GM21723 (cell line): ENCODE data around the gene TPK1.

Source experiments
- ATAC-seq: cut with Tn5 transposase; IDR thresholded peaks from one replicate; pipeline ENCODE4 v1.9.1; 2021; ENCODE audit warnings: mild to moderate bottlenecking, moderate library complexity; ENCODE audit not compliant: unreplicated experiment

The TPK1 gene

GRCh38 chr7:144835652-144836544 lies at the start of gene TPK1:
Gene TPK1 (minus strand): TSS chr7:144836053. CDS start chr7:144835602, 451 bp downstream.
- peak; percentile 86 for ATAC-seq

- ATAC-seq: no peak
These were observed 49.6 kb upstream of the TPK1 start for GRCh38 chr7:144885478-144885877.

GRCh38 chr7:144884896-144885295 lies 49.0 kb upstream of the TPK1 start:
- no peak for ATAC-seq

GRCh38 chr7:144873316-144873845 lies 37.5 kb upstream of the TPK1 start:
- no peak for ATAC-seq

DNA sequence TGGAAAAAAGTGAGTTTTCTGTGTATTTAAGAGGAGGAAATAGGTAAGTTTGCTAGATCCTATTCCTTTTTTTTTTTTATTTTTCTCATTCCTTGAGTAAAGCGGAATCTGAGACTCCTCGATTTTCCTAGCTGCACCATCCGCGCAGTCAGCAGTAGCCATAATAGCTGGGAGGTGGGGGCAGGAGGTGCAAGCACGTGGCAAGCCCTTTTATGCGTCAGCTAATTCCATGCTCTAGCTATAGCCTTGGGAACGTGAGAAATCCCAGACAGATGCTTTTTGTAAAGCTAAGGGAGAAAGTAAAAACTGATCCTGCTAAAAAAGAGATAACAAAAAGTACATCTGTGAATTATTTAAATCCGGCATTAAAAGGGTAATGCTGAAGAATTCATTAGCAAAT lies 33.2 kb upstream of the TPK1 start:
- no peak for ATAC-seq

DNA sequence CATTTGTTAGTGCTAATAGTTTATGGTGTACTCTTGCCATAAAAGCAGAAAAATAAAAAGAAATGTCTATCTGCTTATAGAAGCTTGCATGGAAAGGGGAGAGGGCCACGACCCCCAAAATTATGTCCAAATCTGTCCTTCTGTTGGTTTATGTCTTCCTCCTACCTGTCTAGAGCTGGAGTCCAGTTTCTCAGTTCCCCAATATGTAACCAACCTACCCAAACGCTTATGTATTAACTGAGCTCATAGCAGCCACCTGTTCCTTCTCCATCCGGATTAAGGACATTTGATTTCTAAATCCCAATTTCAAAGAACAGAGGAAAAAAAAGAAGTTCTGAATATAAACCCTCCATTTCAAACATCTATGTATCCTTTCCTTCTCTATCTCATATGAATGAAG lies 30.3 kb upstream of the TPK1 start:
- no peak for ATAC-seq

DNA sequence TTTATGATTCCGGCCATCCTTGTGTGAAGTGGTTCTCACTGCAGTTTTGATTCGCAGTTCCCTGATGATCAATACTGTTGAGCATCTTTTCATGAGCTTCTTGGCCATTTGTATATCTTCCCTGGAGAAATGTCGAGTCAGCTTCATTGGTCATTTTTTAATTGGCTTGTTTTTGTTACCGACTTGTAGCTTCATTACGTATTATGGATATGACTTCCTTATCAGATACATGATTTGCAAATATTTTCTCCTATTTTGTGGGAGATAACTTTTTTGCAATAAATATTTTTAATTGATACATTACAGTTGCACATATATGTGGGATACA lies 27.4 kb upstream of the TPK1 start:
- ATAC-seq: no peak

GRCh38 chr7:144862612-144863319 lies 26.9 kb upstream of the TPK1 start:
- no peak for ATAC-seq

- ATAC-seq: no peak
These were observed 23.9 kb upstream of the TPK1 start for GRCh38 chr7:144859739-144860138.

- no peak for ATAC-seq
These were observed 21.6 kb upstream of the TPK1 start for GRCh38 chr7:144857463-144857862.

DNA sequence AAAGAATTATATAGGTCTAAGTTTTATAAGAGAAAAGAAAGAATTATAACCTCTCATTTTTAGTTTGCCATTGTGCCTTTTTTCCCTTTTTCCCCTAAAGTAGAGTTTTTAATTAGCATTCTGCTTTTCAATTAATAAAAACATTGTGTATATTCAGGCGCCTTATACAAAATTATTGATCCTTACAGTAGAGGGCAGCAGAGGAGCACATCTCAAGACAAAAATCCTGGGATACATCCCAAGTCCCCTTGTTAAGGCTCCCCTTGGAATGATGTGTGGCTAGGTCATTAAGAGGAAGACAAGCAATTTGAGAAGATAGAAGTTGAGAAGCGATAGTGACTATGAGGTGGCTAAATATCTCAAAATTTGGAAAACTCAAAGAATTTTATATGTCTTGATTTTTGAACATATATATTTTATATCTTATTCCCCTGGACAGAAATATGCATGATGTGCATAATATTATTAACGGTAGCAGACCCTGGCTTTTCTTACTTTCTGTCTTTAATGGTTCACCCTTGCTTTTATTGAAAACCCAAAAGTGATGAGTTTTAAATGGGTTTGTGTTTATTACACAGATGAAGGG lies 19.1 kb upstream of the TPK1 start:
- ATAC-seq: no peak

- no peak for ATAC-seq
These were observed 17.7 kb upstream of the TPK1 start for GRCh38 chr7:144853542-144853941.

GRCh38 chr7:144848078-144848477 lies 12.2 kb upstream of the TPK1 start:
- ATAC-seq: no peak

- peak; percentile 85 for ATAC-seq
These were observed 6.6 kb upstream of the TPK1 start for GRCh38 chr7:144842377-144842851.

DNA sequence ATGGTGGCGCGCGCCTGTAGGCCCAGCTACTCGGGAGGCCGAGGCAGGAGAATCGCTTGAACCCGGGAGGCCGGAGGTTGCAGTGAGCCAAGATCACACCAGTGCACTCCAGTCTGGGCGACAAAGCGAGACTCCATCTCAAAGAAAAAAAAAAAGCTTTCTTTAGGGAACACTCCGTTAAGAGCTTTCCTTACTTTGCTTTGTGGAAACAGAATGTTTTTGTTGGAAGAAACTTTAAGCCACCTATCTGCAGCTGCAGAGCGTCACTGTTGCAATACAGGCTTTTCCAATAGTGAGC lies 641 bp upstream of the TPK1 start:
- no peak for ATAC-seq

- ATAC-seq: peak; percentile 40
These were observed 670 bp downstream of the TPK1 start for GRCh38 chr7:144835155-144835611.

DNA sequence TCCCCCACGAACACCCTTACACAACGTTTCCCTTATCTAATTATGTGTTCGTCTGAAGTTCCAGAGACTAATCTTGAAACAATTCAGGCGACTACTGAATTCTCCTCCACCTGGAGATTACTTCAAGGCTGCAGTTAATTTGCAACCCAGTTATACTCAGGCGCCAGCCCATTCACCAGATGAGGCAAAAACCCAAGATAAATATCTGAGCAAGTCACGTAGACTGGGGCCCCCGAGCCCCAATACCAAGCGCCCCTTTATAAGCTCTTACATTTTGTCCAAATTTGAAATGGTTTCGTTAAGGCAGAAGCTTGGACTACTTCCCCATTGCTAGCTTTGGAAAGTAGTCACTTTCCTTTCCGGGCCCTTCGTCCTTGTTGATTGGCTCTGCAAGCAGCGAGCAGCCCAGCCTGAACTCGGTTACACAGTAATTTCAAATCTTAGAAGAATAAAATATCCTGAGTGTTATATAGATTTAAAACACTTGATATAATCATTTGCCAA lies 1.2 kb downstream of the TPK1 start:
- ATAC-seq: peak; percentile 48

DNA sequence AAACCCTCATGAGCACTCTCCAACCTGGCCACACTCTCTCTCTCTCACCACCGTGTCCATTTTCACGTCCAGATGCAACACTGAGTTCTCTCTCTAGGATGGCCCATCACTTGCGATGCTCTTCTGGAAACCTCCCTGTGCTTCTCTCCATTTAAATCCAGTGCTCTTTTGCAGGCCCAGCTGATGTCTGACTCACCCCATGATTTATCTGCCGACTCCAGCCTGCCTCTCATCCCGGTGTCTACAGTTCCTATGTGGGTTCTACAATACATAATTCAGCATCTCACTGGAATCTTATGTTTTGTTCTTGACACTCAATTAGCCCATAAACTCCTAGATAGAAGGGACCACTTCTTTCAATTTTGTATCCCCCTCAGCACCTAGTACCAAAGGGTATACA lies 5.0 kb downstream of the TPK1 start:
- no peak for ATAC-seq

DNA sequence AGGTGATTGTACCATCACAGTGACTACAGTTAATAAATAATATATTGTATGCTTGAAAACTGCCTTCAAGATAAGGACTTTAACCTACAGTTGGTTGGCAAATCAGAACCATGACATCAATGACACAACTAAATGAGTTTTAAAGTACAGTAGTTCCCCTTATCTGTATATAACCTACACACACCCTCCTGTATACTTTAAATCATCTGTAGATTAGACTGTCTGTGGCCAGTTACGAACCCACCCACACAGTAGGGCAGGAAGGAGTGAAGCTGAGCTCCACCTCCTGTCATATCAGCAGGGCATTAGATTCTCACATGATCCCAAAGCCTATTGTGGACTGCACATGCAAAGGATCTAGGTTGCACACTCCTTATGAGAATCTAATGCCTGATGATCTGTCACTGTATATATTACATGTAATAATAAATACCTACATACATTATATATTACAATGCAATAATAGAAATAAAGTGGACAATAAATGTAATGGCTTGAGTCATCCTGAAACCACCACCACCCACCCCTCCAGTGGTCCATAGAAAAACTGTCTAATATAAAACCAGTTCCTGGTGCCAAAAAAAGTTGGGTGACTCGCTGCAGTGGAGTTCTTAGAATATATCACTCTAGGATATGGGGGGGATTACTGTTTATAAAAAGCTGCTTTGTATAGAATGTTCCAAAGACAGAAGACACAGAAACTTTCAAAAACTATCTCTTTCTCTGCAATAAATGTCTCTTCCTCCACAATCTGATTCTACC lies 5.6 kb downstream of the TPK1 start:
- ATAC-seq: no peak

DNA sequence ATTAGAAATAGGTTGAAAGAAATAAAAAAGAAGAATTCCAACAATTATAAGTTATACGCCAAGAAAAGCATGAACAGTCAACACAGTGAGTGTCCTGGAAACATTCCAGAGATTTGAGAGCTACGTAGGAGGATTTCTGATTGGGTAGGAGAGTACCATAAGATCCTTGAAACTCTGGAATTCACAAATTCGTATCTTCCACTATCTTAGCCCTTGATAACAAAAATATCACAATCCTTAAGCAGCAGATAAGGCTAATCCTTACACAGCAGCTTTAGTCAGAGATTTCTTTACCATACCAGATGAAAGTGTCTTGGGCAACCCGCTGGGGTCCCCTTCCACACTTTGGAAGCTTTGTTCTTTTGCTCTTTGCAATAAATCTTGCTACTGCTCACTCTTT lies 8.2 kb downstream of the TPK1 start:
- ATAC-seq: no peak

DNA sequence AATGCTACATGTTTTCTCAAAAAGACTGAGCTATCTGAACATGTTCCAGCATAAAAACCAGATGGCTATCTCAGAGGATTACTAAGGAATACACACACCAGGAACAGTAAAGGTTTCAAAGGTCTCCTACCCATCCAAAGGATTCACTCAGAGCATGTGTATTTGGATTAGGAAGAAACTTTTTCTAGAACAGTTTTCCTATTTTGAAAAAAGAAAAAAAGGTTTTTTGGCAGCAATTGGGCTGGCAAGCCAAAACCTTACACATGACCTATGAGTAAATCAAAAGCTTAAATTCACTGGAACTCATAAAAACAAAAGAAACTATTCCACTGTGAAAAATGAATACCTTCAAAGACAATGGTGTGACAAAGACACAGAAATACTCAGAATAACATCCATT lies 9.6 kb downstream of the TPK1 start:
- ATAC-seq: no peak
